HG03432 (cell line): ENCODE measurements around the gene ATIC.
"Not testable (repeated sequence)": the region's sequence is repeated elsewhere in the genome, so short reads cannot be mapped to it uniquely, and the experiment has no call there.

Source experiments
- ATAC-seq: cut with Tn5 transposase; IDR thresholded peaks from one replicate; pipeline ENCODE4 v1.9.1; 2021; ENCODE audit warnings: mild to moderate bottlenecking, moderate library complexity; ENCODE audit not compliant: unreplicated experiment

The ATIC gene

DNA sequence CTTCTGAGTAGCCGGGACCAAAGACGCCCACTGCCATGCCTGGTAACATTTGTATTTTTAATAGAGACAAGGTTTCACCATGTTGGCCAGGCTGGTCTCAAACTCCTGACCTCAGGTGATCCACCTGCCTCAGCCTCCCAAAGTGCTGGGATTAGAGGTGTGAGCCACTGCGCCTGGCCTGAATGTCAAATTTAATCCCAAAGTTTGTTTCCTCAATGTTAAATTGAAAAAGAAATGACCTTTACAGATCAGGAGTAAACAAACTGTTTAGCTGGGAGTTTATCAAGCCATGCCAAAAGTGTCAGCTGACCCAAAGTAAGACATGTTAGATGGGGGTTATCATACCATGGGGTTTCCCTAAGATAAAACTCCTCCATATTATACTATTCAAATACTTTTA, 48.2 kb downstream of the ATIC start:
- ATAC-seq: not testable (repeated sequence)

GRCh38 chr2:215360596-215360995, 48.7 kb downstream of the ATIC start:
- ATAC-seq: no peak

GRCh38 chr2:215361211-215361875, 49.5 kb downstream of the ATIC start:
- ATAC-seq: no peak

- no peak for ATAC-seq
Measured at GRCh38 chr2:215361876-215362561, 50.2 kb downstream of the ATIC start.

DNA sequence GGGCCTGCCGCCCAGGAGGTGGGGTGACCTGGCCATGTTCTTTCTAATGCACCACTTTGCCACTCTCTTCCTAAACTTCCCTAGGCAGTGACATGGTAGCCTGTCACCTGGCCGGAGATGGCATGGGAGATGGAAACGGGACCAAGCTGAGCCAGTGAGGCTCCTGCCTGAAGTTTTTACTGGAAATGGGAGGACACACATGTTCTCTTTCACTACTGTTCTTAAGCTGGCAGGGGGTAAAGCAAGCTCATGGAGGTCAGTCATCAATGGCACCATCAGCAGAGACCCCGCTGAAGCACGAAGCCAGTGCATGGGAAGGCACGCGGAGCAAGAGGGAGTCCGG, 50.7 kb downstream of the ATIC start:
- no peak for ATAC-seq

DNA sequence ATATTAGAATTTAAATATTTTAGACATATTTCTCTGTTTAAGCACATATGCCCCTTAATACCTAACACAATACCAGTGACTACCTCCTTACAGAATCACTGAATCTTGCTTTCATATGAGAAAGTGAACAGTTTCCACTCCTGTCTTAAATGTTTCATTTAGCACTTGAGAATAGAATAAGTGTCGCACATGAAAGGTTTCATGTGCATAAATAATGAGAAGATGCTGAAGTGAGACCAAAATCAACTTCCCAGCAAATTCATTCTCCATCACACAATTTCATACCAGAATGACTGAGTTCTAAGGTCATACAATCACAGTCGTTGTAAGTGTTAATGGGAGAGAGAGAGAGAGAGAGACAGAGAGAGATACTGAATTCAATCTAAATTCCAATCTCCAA, 51.2 kb downstream of the ATIC start:
- ATAC-seq: no peak

GRCh38 chr2:215363461-215364156, 51.8 kb downstream of the ATIC start:
- no peak for ATAC-seq

DNA sequence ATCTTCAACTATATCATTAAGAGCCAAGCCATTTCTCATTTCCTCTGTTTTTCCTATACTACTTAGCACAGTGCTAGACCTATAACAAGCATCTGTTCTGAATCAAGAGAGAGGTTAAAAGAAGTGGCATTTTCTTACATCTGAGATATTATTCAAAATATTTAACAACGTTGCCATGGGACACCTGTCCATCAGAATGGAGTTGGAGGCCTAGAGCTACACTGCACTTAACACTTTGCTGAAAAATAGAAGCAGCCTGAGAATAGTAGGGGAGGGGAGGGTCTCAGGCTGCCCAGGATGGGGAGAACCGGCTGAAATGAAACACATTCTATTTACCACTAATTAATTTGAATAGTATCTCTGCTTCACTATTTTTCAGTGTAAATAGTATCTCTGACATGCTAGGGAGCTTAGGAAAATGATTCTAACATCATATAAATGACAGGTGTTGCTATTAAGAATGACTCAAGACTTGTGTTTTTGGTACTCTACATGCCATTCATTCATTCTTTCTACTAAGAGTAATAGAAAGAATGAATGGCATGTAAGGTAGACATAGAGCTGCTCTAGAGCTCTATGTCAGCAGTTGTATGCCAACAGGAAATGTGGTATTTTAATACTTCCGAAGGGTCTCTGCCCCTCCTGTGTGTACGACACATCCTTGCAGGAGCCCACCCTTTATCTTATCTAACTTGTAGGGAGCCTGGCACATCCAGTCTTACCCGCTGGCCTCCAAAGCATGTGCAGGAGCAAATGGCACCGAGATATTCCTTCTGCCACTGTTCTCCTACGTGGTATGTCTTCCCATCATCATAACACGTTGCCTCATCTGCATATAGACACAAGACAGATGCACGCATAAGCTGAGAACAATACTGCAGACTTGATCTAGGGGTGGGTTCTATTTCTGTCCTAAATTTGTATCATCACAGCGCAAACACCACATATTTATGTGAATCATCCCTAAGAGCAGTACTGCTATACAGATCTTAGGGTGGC, 52.6 kb downstream of the ATIC start:
- no peak for ATAC-seq

DNA sequence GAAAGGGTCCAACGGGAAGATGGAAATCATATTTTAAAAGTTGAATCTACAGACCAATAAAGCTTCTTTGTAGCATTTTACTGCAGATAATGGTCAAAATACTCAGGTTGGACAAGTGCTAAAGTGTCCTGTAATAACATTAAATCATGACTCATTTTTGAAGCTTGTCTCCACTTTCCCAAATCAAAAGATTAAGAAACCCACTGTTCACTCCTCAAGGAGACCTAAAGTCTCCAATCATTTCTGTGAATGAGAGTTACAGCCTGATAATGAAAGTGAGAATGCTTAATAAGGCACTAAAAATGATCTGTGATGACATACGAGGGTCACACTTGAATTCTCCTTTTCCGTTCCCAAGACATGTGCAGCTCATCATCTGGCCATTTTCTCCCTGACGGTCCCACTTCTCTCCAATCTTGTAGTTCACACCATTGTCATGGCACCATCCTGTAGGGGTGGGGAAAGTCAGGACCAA, 53.4 kb downstream of the ATIC start:
- ATAC-seq: no peak

DNA sequence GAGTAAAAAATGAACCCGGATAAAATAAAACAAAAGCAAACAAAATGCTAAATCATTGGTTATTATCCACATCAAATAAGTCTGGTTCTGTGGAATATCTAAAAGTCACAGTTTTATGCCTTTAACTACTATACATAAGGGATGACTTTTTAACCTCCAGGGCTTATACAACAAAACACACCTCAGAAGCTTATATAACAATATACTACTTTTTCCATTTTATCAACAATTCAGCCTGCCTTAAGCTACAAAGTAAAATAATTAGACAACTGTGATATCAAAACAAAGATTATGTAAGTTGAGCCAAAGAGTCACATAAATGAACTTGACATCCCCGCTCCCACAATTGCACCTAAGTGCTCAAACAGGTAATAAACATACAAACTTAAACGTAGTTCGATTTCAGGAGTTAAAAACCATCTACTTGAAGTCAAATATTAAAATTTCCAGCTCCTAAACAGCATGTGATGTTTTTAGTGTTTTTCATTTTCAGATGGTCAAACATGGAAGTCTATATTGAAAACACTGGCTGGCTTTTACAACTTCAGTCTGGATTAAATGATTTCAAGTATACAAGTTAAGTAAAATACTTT, 54.7 kb downstream of the ATIC start:
- no peak for ATAC-seq

DNA sequence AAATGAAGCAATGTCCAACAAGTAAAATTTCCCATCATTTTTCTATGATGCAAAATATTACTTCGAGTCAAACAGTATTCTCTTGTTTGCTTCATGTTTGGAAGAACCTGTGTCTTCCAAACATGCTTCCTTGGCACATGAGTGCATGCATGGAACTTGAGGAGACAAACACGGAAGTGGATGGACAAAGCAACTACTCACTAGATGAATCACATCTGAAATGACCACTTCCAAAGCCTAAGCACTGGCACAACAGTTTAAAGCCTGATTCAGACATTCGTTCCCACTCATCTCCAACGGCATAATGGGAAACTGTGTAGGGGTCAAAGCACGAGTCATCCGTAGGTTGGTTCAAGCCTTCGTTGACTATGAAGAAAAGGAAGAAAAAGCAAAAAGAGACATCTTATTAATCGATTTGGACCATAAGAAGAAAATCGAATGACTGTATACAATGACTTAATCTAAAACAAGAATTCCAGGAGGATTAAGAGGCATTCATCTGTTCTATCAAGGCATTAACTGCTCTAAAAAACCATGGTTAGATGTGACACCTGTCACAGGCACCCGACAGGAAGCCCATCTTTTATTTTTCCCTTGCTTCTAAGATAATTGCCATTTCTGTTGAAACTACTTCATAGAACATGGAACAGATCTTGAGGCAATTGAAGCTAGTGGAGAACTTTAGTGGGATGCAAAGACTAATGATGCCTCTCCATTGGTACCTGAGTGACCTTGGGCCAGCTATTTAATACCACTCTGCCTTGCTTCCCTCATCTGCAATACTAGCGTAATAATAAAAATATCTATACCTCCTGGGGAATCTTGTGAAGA, 56.0 kb downstream of the ATIC start:
- no peak for ATAC-seq

- no peak for ATAC-seq
Measured at GRCh38 chr2:215368493-215368809, 56.6 kb downstream of the ATIC start.

DNA sequence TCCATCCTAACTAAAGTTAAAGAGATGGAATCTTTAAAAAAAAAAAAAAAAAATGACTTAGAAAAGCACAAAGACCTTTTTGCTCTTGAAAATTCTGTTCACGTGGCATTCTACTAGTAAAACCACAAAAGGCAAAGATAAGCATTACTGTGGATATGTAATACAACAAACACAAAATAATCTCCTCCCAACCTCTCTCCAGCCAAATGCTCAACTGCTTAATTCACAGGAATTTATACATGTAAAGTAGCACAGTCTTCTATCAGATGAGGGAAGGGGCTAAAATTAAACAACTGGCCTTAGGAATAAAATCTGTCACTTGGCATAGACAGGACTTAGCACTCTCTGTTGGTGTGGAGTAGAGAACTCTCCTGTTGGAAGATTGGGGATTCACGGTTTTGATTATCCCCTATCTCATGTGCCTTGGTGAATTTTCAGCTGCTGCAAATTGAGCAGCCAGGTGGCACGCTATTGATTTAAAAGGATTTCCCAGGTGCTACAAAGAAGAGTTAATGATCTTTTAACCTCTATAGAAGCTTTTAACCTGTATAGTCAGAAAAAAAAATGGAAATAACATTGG, 57.4 kb downstream of the ATIC start:
- ATAC-seq: no peak

GRCh38 chr2:215370112-215370965, 58.5 kb downstream of the ATIC start:
- ATAC-seq: no peak

DNA sequence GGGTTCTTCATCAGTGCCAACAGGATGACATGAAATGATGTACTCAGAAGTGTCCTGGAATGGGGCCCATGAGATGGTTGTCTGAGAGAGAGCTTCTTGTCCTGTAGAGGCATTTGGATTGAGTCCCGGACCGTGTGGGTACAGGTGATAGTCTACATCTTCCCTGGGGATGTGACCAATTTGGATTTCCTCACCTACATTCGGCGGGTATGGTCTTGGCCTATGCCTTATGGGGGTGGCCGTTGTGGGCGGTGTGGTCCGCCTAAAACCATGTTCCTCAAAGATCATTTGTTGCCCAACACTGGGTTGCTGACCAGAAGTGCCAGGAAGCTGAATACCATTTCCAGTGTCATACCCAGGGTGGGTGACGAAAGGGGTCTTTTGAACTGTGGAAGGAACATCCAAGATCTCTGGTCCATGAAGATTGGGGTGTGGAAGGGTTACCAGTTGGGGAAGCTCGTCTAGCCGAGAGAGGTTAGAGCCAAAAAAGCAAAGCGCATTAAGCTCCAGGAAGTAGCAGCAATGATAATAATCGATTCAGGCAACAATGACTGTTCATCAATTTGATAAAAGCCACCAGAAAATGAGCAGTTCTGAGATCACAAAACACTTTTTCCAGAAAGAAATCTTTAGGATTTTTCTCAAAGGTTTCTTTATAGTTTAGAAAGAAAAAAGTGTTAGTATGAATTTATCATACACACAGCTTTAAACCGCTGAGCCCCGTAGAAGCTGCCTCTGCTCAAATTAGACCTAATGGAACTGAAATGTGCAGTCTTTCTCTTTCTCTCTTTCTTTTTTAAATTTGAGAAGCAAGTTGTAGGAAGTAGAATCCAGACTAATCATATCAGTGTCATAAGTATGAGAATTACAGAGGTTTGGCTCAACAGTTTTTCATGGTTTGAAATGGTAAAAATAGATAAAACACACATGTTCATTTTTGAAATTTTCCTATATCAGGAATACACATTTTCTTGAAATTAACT, 60.3 kb downstream of the ATIC start:
- no peak for ATAC-seq

GRCh38 chr2:215372968-215373649, 61.2 kb downstream of the ATIC start:
- no peak for ATAC-seq

GRCh38 chr2:215374002-215374401, 62.1 kb downstream of the ATIC start:
- no peak for ATAC-seq
